GM18868 (cell line): ENCODE measurements around the gene RPL10A.

Source experiments
- ATAC-seq: cut with Tn5 transposase; IDR thresholded peaks from one replicate; pipeline ENCODE4 v1.9.1; 2021; ENCODE audit warnings: mild to moderate bottlenecking, moderate library complexity; ENCODE audit not compliant: unreplicated experiment

RPL10A gene

GRCh38 chr6:35445691-35446090, 22.5 kb upstream of the RPL10A start:
- no peak for ATAC-seq

- ATAC-seq: no peak
Observed at GRCh38 chr6:35448191-35448590, 20.0 kb upstream of the RPL10A start.

- no peak for ATAC-seq
Observed at GRCh38 chr6:35449287-35449881, 18.8 kb upstream of the RPL10A start.

GRCh38 chr6:35451354-35452182, 16.6 kb upstream of the RPL10A start:
- no peak for ATAC-seq

- peak; percentile 83 for ATAC-seq
Observed at GRCh38 chr6:35452183-35453090, 15.8 kb upstream of the RPL10A start, which contains the start of gene FANCE. FANCE (plus strand) TSS chr6:35452338; CDS start chr6:35452546, 208 bp downstream.

GRCh38 chr6:35453236-35453635, 15.0 kb upstream of the RPL10A start:
- ATAC-seq: no peak

GRCh38 chr6:35454391-35455110, 13.7 kb upstream of the RPL10A start:
- ATAC-seq: no peak

- no peak for ATAC-seq
Observed at GRCh38 chr6:35457907-35458306, 10.3 kb upstream of the RPL10A start.

- no peak for ATAC-seq
Observed at GRCh38 chr6:35461270-35461669, 6.9 kb upstream of the RPL10A start.

GRCh38 chr6:35463292-35463691, 4.9 kb upstream of the RPL10A start:
- no peak for ATAC-seq

- ATAC-seq: no peak
Observed at GRCh38 chr6:35465646-35466045, 2.6 kb upstream of the RPL10A start.

GRCh38 chr6:35468980-35469750, 964 bp downstream of the RPL10A start:
- ATAC-seq: no peak

- no peak for ATAC-seq
Observed at GRCh38 chr6:35469751-35470662, 1.8 kb downstream of the RPL10A start.

- no peak for ATAC-seq
Observed at GRCh38 chr6:35470663-35471120, 2.5 kb downstream of the RPL10A start.

GRCh38 chr6:35471836-35472345, 3.7 kb downstream of the RPL10A start:
- ATAC-seq: no peak

- no peak for ATAC-seq
Observed at GRCh38 chr6:35473075-35473849, 5.1 kb downstream of the RPL10A start.

GRCh38 chr6:35473850-35474130, 5.6 kb downstream of the RPL10A start:
- ATAC-seq: no peak
